Measurements from ENCODE around the gene MTFR2. TPM values are rescaled to one million over a fixed set of nuclear protein-coding genes. Genes with fewer than 3 reads are reported as not detected.
"Not testable (repeated sequence)": the region's sequence is repeated elsewhere in the genome, so short reads cannot be mapped to it uniquely, and the experiment has no call there.

MTFR2 gene
- total and polyA plus RNA-seq, 2 experiments from 2014 or later: 7.4 to 13.5 TPM

DNA sequence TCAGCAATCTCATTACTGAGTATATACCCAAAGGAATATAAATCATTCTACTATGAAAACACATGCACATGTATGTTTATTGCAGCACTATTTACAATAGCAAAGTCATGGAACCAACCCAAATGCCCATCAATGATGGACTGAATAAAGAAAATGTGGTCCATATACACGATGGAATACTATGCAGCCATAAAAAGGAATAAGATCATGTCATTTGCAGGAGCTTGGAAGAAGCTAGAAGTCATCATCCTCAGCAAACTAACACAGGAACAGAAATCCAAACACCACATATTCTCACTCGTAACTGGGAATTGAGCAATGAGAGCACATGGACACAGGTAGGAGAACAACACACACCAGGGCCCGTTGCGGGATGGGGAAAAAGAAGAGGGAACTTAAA is 25.1 kb downstream of the MTFR2 start:
- not testable (repeated sequence) for H3K36me3 Mint-ChIP-seq (ENCODE audit: low read depth); H3K36me3 ChIP-seq (ENCODE audit: insufficient read depth); ATAC-seq; H3K4me1 Mint-ChIP-seq; H3K4me1 ChIP-seq (ENCODE audit: insufficient read depth); H3K27me3 Mint-ChIP-seq (ENCODE audit: insufficient read depth, low read depth, poor library complexity); DNase-seq (ENCODE audit: low spot score); H3K4me2 ChIP-seq; H2AFZ ChIP-seq; H3K4me3 ChIP-seq; H3K27ac ChIP-seq (ENCODE audit: low read depth); H3K27ac Mint-ChIP-seq; H3K79me2 ChIP-seq (replicated peaks; ENCODE audit: insufficient read depth); H3K9me2 ChIP-seq (ENCODE audit: insufficient read depth); H3K27me3 ChIP-seq (ENCODE audit: insufficient read depth); H3K9me3 Mint-ChIP-seq; H3K4me3 Mint-ChIP-seq; H3F3A ChIP-seq (replicated peaks; ENCODE audit: low read depth); H4K20me1 ChIP-seq (replicated peaks; ENCODE audit: insufficient read depth)

DNA sequence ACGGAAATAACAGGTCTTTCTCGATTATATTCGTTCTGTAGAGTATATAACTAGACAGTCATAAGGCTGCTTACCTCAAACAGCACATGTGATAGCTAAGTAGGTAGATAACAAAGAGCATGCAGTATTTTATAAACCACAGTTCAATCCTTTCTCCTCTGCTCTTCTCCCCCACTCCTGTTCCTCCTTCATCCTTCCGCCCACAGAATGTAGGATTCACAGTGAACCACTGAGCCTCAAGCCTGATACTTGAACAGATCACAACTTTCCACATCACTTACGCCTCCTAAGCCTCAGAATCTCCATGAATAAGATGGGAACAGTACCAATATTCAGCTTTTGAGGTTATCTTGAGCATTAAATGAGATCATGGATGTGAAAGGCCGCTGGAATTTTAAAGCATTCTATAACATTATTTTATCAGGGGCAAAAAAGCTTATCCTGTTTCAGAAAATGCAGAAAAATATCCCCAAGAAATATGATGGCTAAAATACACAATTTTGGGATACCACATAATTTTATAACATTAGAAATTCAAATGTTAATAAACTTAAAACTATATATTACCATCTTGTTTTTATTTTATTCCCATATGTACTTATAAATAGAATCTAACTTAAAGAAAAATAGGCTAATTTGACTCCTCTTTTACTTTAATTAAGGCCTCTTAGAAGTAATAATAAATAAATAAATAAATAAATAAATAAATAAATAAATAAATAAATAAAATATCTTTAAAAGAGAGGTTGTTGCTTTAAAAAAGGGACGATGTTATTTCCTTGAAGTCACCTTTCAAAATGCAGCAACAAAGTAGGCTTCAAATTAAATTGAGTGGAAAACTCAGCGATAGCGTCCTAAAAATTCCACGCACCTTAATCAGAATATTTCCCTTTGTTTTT is 33.4 kb downstream of the MTFR2 start:
- no peak overlapping the region for H3K4me3 Mint-ChIP-seq
- ATAC-seq: no peak
- Histone ChIP-seq H2AFZ (no peak overlapping the region), H3K79me2 (replicated peaks; ENCODE audit: insufficient read depth) (no peaks in the 10 kb centered on the region), H3K27ac (ENCODE audit: low read depth) (no peak overlapping the region), H3F3A (replicated peaks; ENCODE audit: low read depth) (no peaks in the 10 kb centered on the region), H3K36me3 (ENCODE audit: insufficient read depth) (no peaks in the 10 kb centered on the region), H3K4me3 (no peak overlapping the region), H3K27me3 (ENCODE audit: insufficient read depth) (no peaks in the 10 kb centered on the region), H3K4me2 (no peak overlapping the region), H3K9me2 (ENCODE audit: insufficient read depth) (no peaks in the 10 kb centered on the region), H3K4me1 (ENCODE audit: insufficient read depth) (no peaks in the 10 kb centered on the region), H4K20me1 (replicated peaks; ENCODE audit: insufficient read depth) (no peaks in the 10 kb centered on the region)
- H3K27ac Mint-ChIP-seq: no peak overlapping the region
- H3K9me3 Mint-ChIP-seq: no peaks in the 10 kb centered on the region; the same call in 2 of the 3 replicates
- H3K27me3 Mint-ChIP-seq (ENCODE audit: insufficient read depth, low read depth, poor library complexity): no peaks in the 10 kb centered on the region
- H3K36me3 Mint-ChIP-seq (ENCODE audit: low read depth): no peaks in the 10 kb centered on the region
- TF ChIP-seq, protein P1, sequence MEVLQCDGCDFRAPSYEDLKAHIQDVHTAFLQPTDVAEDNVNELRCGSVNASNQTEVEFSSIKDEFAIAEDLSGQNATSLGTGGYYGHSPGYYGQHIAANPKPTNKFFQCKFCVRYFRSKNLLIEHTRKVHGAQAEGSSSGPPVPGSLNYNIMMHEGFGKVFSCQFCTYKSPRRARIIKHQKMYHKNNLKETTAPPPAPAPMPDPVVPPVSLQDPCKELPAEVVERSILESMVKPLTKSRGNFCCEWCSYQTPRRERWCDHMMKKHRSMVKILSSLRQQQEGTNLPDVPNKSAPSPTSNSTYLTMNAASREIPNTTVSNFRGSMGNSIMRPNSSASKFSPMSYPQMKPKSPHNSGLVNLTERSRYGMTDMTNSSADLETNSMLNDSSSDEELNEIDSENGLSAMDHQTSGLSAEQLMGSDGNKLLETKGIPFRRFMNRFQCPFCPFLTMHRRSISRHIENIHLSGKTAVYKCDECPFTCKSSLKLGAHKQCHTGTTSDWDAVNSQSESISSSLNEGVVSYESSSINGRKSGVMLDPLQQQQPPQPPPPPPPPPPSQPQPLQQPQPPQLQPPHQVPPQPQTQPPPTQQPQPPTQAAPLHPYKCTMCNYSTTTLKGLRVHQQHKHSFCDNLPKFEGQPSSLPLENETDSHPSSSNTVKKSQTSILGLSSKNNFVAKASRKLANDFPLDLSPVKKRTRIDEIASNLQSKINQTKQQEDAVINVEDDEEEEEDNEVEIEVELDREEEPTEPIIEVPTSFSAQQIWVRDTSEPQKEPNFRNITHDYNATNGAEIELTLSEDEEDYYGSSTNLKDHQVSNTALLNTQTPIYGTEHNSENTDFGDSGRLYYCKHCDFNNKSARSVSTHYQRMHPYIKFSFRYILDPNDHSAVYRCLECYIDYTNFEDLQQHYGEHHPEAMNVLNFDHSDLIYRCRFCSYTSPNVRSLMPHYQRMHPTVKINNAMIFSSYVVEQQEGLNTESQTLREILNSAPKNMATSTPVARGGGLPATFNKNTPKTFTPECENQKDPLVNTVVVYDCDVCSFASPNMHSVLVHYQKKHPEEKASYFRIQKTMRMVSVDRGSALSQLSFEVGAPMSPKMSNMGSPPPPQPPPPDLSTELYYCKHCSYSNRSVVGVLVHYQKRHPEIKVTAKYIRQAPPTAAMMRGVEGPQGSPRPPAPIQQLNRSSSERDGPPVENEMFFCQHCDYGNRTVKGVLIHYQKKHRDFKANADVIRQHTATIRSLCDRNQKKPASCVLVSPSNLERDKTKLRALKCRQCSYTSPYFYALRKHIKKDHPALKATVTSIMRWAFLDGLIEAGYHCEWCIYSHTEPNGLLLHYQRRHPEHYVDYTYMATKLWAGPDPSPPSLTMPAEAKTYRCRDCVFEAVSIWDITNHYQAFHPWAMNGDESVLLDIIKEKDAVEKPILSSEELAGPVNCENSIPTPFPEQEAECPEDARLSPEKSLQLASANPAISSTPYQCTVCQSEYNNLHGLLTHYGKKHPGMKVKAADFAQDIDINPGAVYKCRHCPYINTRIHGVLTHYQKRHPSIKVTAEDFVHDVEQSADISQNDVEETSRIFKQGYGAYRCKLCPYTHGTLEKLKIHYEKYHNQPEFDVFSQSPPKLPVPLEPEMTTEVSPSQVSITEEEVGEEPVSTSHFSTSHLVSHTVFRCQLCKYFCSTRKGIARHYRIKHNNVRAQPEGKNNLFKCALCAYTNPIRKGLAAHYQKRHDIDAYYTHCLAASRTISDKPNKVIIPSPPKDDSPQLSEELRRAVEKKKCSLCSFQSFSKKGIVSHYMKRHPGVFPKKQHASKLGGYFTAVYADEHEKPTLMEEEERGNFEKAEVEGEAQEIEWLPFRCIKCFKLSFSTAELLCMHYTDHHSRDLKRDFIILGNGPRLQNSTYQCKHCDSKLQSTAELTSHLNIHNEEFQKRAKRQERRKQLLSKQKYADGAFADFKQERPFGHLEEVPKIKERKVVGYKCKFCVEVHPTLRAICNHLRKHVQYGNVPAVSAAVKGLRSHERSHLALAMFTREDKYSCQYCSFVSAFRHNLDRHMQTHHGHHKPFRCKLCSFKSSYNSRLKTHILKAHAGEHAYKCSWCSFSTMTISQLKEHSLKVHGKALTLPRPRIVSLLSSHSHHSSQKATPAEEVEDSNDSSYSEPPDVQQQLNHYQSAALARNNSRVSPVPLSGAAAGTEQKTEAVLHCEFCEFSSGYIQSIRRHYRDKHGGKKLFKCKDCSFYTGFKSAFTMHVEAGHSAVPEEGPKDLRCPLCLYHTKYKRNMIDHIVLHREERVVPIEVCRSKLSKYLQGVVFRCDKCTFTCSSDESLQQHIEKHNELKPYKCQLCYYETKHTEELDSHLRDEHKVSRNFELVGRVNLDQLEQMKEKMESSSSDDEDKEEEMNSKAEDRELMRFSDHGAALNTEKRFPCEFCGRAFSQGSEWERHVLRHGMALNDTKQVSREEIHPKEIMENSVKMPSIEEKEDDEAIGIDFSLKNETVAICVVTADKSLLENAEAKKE (CRISPR knock-in tag; IDR thresholded peaks at IDR 0.05): no peak
- TF ChIP-seq EZH2 (IDR thresholded peaks at IDR 0.05; ENCODE audit: low read depth, unreplicated experiment) (no peak), POLR2AphosphoS5 (IDR thresholded peaks at IDR 0.05; ENCODE audit: low read depth) (no peak), ZNF331 (CRISPR knock-in tag; IDR thresholded peaks at IDR 0.05; ENCODE audit: low read depth) (no peak), NANOG (IDR thresholded peaks at IDR 0.05; ENCODE audit: borderline replicate concordance) (no peak), STAT1 (IDR thresholded peaks at IDR 0.05; ENCODE audit: unreplicated experiment) (no peak), CREB1 (CRISPR knock-in tag; IDR thresholded peaks at IDR 0.05; ENCODE audit: low read depth) (no peak), ZNF114 (CRISPR knock-in tag; IDR thresholded peaks at IDR 0.05) (no peak), JUNB (IDR thresholded peaks at IDR 0.05; ENCODE audit: unreplicated experiment) (no peak)
- TF ChIP-seq, protein P2, sequence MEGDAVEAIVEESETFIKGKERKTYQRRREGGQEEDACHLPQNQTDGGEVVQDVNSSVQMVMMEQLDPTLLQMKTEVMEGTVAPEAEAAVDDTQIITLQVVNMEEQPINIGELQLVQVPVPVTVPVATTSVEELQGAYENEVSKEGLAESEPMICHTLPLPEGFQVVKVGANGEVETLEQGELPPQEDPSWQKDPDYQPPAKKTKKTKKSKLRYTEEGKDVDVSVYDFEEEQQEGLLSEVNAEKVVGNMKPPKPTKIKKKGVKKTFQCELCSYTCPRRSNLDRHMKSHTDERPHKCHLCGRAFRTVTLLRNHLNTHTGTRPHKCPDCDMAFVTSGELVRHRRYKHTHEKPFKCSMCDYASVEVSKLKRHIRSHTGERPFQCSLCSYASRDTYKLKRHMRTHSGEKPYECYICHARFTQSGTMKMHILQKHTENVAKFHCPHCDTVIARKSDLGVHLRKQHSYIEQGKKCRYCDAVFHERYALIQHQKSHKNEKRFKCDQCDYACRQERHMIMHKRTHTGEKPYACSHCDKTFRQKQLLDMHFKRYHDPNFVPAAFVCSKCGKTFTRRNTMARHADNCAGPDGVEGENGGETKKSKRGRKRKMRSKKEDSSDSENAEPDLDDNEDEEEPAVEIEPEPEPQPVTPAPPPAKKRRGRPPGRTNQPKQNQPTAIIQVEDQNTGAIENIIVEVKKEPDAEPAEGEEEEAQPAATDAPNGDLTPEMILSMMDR (conservative IDR thresholded peaks at IDR 0.05; ENCODE audit: low read depth in 2 of 2): no peak
- TF ChIP-seq, protein P3, sequence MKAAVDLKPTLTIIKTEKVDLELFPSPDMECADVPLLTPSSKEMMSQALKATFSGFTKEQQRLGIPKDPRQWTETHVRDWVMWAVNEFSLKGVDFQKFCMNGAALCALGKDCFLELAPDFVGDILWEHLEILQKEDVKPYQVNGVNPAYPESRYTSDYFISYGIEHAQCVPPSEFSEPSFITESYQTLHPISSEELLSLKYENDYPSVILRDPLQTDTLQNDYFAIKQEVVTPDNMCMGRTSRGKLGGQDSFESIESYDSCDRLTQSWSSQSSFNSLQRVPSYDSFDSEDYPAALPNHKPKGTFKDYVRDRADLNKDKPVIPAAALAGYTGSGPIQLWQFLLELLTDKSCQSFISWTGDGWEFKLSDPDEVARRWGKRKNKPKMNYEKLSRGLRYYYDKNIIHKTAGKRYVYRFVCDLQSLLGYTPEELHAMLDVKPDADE (IDR thresholded peaks at IDR 0.05): no peak
- H3K4me1 Mint-ChIP-seq: no peaks in the 10 kb centered on the region
- no peak for DNase-seq (ENCODE audit: low spot score)
